ENCODE measurements around the gene UGT1A8.

- no peak for TF ChIP-seq CTCF (IDR thresholded peaks at IDR 0.05; ENCODE audit: low read length)
- no peak for TF ChIP-seq EZH2phosphoT487 (IDR thresholded peaks at IDR 0.05; ENCODE audit: low read length)
Observed at GRCh38 chr2:233802132-233802815, 184.8 kb downstream of the UGT1A8 start.
